ENCODE results near the gene PADI2.

The PADI2 gene

DNA sequence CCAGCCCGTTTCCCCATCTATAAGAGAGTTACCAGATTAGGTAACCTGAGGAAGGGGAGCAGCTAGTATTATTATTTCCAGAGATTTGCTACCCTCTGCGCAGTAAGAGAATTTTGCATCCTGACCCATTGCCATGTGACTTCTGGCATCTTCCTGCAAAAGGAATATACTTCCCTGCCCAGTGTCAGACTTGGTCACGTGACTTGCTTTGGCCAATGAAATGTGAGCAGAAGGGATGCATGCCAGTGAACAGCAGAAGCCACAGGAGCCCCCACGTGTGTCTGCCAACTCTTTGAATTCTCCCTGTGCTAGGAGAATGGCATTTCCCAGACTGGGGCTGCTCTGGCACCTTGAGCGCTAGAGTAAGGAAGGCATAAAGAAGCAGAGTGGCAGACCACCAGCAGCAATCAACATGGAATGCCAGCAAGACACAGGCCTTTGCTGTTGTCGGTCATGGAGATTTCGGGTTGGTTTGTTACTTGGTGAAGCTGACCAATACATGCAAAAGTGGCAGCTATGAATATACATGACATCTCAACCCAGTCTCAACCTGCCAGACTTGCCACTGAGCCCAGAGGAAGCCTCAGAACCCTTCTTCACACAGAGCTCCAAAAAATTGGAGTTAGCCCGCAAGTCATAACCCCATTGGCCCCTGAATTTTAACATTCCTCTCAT, 39.0 kb downstream of the PADI2 start:
- no peak overlapping the region for H3K4me3 ChIP-seq (ENCODE audit: low read length)
- no peak for DNase-seq (ENCODE audit: low read depth)
- TF ChIP-seq, protein P1, sequence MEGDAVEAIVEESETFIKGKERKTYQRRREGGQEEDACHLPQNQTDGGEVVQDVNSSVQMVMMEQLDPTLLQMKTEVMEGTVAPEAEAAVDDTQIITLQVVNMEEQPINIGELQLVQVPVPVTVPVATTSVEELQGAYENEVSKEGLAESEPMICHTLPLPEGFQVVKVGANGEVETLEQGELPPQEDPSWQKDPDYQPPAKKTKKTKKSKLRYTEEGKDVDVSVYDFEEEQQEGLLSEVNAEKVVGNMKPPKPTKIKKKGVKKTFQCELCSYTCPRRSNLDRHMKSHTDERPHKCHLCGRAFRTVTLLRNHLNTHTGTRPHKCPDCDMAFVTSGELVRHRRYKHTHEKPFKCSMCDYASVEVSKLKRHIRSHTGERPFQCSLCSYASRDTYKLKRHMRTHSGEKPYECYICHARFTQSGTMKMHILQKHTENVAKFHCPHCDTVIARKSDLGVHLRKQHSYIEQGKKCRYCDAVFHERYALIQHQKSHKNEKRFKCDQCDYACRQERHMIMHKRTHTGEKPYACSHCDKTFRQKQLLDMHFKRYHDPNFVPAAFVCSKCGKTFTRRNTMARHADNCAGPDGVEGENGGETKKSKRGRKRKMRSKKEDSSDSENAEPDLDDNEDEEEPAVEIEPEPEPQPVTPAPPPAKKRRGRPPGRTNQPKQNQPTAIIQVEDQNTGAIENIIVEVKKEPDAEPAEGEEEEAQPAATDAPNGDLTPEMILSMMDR (conservative IDR thresholded peaks at IDR 0.05; ENCODE audit: low read length): no peak

DNA sequence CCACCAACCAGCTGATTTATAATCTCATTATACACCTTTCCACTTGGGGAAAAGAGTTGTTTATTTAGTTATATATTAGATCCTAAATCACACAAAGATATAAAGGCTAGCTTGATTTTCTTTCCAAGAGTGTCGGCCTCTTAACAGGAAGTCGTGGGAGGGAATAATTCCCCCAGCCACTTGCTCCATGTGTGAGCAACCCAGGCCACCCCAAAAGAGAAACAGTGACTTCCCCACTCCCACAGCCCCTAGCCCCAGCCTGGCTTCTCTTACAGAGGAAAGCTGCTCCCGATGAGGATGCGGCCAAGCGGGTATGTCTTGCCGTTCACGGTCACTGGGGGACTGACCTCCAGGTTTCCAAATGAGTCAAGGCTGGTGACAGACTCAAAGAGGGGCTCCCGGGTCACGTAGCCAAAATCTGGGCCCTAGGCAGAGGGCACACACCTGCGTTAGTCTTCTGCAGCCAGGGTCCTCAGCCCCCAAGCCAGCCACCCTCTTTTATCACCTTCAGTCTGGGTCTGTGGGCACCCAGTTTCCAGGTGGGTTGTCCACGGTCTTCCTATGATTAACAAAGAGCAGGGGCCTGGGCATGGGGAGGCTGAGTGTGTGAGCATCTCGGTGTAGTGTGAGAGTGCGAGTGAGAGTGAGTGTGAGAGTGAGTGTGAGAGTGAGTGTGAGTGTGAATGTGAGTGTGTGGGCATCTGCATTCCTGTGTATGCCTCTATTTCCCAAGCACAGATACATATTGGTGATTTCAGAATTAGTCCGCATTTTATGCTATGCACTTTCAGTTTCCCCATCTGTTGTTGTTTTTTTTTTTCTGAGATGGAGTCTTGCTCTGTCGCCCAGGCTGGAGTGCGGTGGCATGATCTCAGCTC, 40.0 kb downstream of the PADI2 start:
- no peak overlapping the region for H3K4me3 ChIP-seq (ENCODE audit: low read length)
- DNase-seq (ENCODE audit: low read depth): no peak
- TF ChIP-seq, protein P1 (conservative IDR thresholded peaks at IDR 0.05; ENCODE audit: low read length): no peak

DNA sequence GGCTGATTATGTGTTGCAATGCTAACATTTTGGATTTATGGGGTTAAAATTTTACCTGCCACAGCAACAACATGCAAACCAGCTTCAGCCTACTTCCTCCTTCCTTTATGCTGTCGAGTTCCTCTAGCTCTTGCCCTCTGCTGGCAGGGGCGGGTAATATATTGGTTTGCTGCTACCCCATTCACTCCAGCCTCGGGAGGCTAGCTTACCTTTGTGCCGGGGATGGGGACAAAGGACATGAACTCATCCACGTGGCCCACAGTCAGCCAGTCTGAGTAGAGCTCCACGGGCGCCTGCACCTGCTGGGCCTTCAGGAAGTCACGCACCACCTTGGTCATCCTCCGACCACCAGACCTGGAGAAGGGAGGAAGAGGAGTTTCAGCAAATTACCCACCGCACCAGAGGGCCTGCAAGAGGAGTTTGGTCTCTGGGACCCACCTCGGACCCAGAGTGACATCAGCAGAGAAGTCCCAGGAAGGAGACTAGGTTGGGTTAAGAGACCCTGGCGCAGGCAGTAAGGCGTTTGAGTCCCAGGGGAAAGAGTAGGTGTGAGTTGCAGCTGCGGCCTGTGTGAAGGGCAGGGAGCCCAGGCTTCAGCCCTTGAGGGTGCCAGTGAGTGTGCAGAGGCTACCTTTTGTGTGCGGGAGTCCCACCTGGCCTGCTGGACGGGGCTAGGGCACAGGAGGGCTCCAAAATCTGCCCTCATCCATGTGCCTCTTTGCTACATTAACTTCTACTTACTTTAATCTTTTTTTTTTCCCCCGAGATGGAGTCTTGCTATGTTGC, 43.6 kb downstream of the PADI2 start:
- TF ChIP-seq, protein P1 (conservative IDR thresholded peaks at IDR 0.05; ENCODE audit: low read length): peak; percentile 43
- no peak overlapping the region for H3K4me3 ChIP-seq (ENCODE audit: low read length)
- DNase-seq (ENCODE audit: low read depth): no peak

DNA sequence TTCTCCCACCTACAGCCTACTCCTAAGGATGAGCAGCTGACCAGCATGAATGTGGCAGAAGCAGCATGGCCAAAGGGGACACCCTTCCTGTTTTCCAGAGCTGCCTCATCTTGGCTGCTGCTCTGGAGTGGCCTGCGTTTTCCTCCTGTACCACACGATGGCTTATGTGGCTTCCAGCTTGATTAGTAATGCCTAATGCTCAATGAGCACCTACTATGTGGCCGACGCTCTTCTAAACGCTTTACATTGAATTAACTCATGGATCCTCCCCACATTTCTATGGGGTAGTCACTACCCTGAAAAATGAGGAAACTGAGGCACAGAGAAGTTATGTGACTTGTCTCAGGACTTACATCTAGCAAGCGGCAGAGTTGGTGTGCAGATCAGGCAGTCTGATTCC, 47.5 kb downstream of the PADI2 start:
- no peak overlapping the region for H3K4me3 ChIP-seq (ENCODE audit: low read length)
- no peak for DNase-seq (ENCODE audit: low read depth)
- TF ChIP-seq, protein P1 (conservative IDR thresholded peaks at IDR 0.05; ENCODE audit: low read length): no peak

DNA sequence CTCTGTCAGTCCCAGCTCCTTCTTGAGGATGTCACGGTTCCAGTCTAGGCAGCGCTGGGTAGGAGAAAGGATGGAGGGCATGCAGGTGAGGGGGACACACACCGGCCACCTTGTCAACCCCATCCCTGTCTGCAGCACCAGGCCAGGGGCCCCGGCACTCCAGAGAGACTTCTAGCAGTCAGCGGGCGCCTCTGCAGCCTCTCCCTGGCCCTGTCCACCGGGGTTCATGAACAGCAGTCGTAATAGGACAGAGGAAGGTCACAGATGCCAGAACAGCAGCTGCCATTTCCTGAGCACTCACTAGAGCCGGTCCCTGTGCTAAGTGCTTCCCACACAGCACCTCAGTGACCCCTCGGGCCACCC, 49.1 kb downstream of the PADI2 start:
- TF ChIP-seq, protein P1 (conservative IDR thresholded peaks at IDR 0.05; ENCODE audit: low read length): no peak
- no peak for DNase-seq (ENCODE audit: low read depth)
- H3K4me3 ChIP-seq (ENCODE audit: low read length): no peak overlapping the region

DNA sequence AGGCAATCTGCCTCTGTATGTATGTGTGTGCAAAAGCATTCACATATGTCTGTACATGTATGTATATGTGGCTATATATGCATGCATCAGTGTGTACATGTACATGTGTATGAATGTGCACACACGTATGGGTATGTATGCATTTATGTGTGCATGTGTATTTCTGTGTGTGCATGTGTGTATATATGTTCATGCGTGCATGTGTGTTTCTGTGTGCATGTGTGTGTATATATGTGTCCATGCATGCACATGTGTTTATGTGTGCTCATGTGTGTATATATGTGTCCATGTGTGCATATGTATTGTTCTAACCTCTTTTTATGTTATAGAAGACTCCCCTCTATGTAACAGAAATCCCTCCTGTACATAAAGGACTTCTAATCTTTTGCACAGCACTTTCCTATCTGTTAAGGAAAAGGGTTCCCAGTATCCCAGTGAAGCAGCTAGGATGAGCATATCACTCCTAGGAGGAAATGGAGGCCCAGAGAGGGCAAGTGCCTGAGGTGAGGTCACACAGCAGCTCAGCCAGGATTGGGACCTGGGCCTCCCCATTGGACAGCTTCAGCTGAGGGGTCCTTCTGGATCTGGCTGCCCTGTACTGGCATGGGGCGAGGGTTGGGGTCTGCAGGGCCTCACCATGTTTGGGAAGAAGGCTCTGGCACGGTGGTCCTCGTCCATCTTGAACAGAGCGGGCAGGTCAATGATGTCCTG, 49.6 kb downstream of the PADI2 start:
- TF ChIP-seq, protein P1 (conservative IDR thresholded peaks at IDR 0.05; ENCODE audit: low read length): no peak
- no peak overlapping the region for H3K4me3 ChIP-seq (ENCODE audit: low read length)
- no peak for DNase-seq (ENCODE audit: low read depth)

Data from AG10803 (cell line).